OCI-LY7 (cell line): Measurements from ENCODE around the gene FMNL3.

Experiments used
- CTCF ChIP-seq: fragments of 200-600 bp; sonication (generic); conservative IDR thresholded peaks from 2 replicates; pipeline ENCODE4 v1.5.1; 2014; ENCODE audit warnings: mild to moderate bottlenecking, antibody characterized with exemption, low read length, moderate library complexity, mixed read lengths
- EZH2phosphoT487 ChIP-seq: fragments of 200-600 bp; sonication (generic); IDR thresholded peaks from 2 replicates; pipeline ENCODE4 v1.6.1; 2018; ENCODE audit warnings: low read depth, borderline replicate concordance, mild to moderate bottlenecking, mixed run types, antibody characterized with exemption, low read length, moderate library complexity, mixed read lengths

- TF ChIP-seq CTCF (no peak), EZH2phosphoT487 (no peak)
Observed at GRCh38 chr12:49666176-49666575, 41.0 kb downstream of the FMNL3 start.
